Right atrium auricular region (tissue), 2 donors: ENCODE measurements around the gene VPS33A. TPM values are rescaled to one million over a fixed set of nuclear protein-coding genes. Genes with fewer than 3 reads are reported as not detected.

Experiments
- DNase-seq: peaks from one replicate; pipeline ENCODE4 v3.0.0-alpha.2; 2019; ENCODE audit warnings: low spot score
- H3K27ac ChIP-seq, 2 donors: fragments of 200-600 bp; sonication (generic); 1 replicate in 1 of 2; 2 replicates in 1 of 2; pipeline ENCODE4 v1.5.1; 2016 to 2019
- H3K27me3 ChIP-seq, 2 donors: fragments of 200-600 bp; sonication (generic); one replicate each; pipeline versions ENCODE4 v1.5.1 to v1.6.0; 2017 to 2019
- H3K36me3 ChIP-seq: fragments of 200-600 bp; sonication (generic); one replicate; pipeline ENCODE4 v1.5.1; 2016
- H3K4me1 ChIP-seq, 2 donors: fragments of 200-600 bp; sonication (generic); one replicate each; pipeline versions ENCODE4 v1.5.1 to v1.6.0; 2017 to 2019
- H3K4me3 ChIP-seq, 2 donors: fragments of 200-600 bp; sonication (generic); 1 replicate in 1 of 2; 2 replicates in 1 of 2; pipeline ENCODE4 v1.5.1; 2017 to 2019; ENCODE audit warnings: mild to moderate bottlenecking in 1 of 2, moderate library complexity in 1 of 2
- H3K9me3 ChIP-seq, 2 donors: fragments of 200-600 bp; sonication (generic); one replicate each; pipeline ENCODE4 v1.5.1; 2019
- CTCF ChIP-seq, 2 donors: fragments of 200-600 bp; sonication (generic); IDR thresholded peaks; one replicate each; pipeline ENCODE4 v1.5.1; 2019; ENCODE audit warnings: antibody characterized with exemption in 2 of 2
- total RNA-seq, 2 donors: library from RNA; depleted of rRNA; stranded (reverse); fragments of >200 nt; gene quantifications; one replicate each; pipeline ENCODE4 v1.1.0, GENCODE V29; 2016

VPS33A gene
- total RNA-seq, 2 donors from 2014 or later: 7.6 to 8.4 TPM

- no peaks in the 10 kb centered on the region for H3K9me3 ChIP-seq
- no peak overlapping the region for H3K4me3 ChIP-seq
- H3K27ac ChIP-seq: no peak overlapping the region
- H3K27me3 ChIP-seq: no peaks in the 10 kb centered on the region
- H3K4me1 ChIP-seq: no peaks in the 10 kb centered on the region
- no peak for TF ChIP-seq CTCF (IDR thresholded peaks at IDR 0.05)
- DNase-seq: no peak
- peaks cover 61% of the 10 kb centered on the region for H3K36me3 ChIP-seq
Measured at GRCh38 chr12:122308811-122309210, 42.5 kb upstream of the VPS33A start.

GRCh38 chr12:122306407-122306806 is 40.1 kb upstream of the VPS33A start:
- no peak overlapping the region for H3K27ac ChIP-seq
- H3K4me3 ChIP-seq: no peak overlapping the region
- no peaks in the 10 kb centered on the region for H3K4me1 ChIP-seq
- H3K9me3 ChIP-seq: no peaks in the 10 kb centered on the region
- DNase-seq: no peak
- H3K27me3 ChIP-seq: no peaks in the 10 kb centered on the region
- peaks cover 75% of the 10 kb centered on the region for H3K36me3 ChIP-seq
- no peak for TF ChIP-seq CTCF (IDR thresholded peaks at IDR 0.05)

DNA sequence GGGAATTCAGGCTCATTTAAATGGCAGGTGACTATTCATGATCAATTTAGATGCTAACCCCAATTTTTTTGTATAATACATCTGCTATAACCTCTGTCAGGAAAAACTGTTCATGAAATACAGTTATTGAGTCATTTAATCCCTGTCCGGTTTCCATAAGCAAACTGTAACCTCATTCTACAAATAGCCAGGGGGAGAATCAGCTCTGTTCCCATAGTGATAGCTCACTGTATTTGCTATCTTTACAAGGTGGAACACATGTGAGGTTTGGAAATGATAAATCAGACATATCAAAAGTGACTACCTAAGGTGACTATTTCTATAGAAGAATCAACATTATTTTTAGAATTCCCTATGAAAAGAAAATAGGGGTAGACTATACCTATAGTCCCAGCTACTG is 38.6 kb upstream of the VPS33A start:
- Histone ChIP-seq H3K27ac (no peak overlapping the region), H3K36me3 (peaks cover 66% of the 10 kb centered on the region), H3K4me1 (no peaks in the 10 kb centered on the region), H3K27me3 (no peaks in the 10 kb centered on the region), H3K9me3 (no peaks in the 10 kb centered on the region), H3K4me3 (no peak overlapping the region)
- no peak for DNase-seq
- no peak for TF ChIP-seq CTCF (IDR thresholded peaks at IDR 0.05)

DNA sequence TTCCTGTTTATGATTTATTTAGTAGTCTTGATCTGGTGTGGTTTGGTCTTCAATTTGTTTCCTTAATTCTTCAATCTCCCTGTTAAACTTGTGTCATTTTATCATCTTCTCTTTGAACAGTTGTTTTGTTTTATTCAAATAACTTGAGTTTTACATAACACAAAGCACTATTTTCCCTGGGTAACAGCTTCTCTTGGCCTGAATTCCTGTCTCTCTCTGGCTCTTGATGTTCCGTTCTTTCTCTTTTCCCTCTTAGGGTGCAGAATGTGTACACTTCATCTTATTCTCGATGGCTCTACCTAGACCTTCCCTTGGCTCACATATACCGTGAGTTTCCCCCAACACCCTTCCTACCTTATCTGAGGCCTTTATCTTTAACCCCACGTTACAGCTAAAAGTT is 36.8 kb upstream of the VPS33A start:
- H3K27ac ChIP-seq: no peak overlapping the region
- no peaks in the 10 kb centered on the region for H3K9me3 ChIP-seq
- H3K27me3 ChIP-seq: no peaks in the 10 kb centered on the region
- no peaks in the 10 kb centered on the region for H3K4me1 ChIP-seq
- no peak for TF ChIP-seq CTCF (IDR thresholded peaks at IDR 0.05)
- no peak for DNase-seq
- no peak overlapping the region for H3K4me3 ChIP-seq
- peaks cover 57% of the 10 kb centered on the region for H3K36me3 ChIP-seq

GRCh38 chr12:122298071-122298748 is 31.9 kb upstream of the VPS33A start:
- peaks cover 51% of the 10 kb centered on the region for H3K36me3 ChIP-seq
- no peak overlapping the region for H3K27ac ChIP-seq
- H3K4me1 ChIP-seq: no peaks in the 10 kb centered on the region
- DNase-seq: no peak
- peaks cover 0 to 5% of the 10 kb centered on the region in 2 donors for H3K9me3 ChIP-seq
- no peaks in the 10 kb centered on the region for H3K27me3 ChIP-seq
- no peak for TF ChIP-seq CTCF (IDR thresholded peaks at IDR 0.05)
- no peak overlapping the region for H3K4me3 ChIP-seq

DNA sequence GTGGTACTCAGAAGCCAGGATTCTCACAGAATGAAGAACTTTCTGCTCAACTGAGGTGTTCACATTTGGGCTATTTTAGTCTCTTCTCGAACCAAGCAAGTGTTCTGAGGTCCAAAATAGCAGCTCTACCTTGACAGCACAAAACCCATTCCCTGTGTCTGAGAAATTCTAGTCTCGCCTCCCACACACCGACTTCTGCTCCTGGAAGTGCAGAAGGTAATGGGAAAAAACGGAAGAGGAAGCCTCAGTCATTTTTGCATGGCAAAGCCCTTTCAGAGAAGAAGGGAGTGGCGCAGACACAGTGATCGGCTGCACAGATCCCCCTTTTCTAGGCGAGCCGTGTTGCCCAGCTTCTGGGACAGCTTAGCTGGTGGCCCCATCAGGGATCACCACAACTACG is 31.2 kb upstream of the VPS33A start:
- TF ChIP-seq CTCF (IDR thresholded peaks at IDR 0.05): no peak

More for the DNA sequence above, 31.2 kb upstream of the VPS33A start:
- Histone ChIP-seq H3K27ac (no peak overlapping the region), H3K4me1 (no peaks in the 10 kb centered on the region), H3K4me3 (no peak overlapping the region), H3K9me3 (peaks cover 0 to 5% of the 10 kb centered on the region in 2 donors), H3K27me3 (no peaks in the 10 kb centered on the region), H3K36me3 (peaks cover 44% of the 10 kb centered on the region)
- DNase-seq: no peak
